Fibroblast of lung (primary cell): ENCODE results near the gene TLX1. TPM values are rescaled to one million over a fixed set of nuclear protein-coding genes. Genes with fewer than 3 reads are reported as not detected.

Source experiments
- DNase-seq, 2 donors: peaks; one replicate each; pipeline versions ENCODE4 v3.0.0 to v3.0.0-alpha.2; 2010; ENCODE audit warnings: low read depth in 2 of 2
- H2AFZ ChIP-seq: 2 replicates; pipeline ENCODE4 v1.5.1; 2012; ENCODE audit warnings: low read length, control low read depth, inconsistent platforms
- H3K27ac ChIP-seq: 2 replicates; pipeline ENCODE4 v1.5.1; 2011; ENCODE audit warnings: low read length, control low read depth; ENCODE audit not compliant: insufficient read depth
- H3K27me3 ChIP-seq: 2 replicates; pipeline ENCODE4 v1.5.1; 2011; ENCODE audit warnings: mild to moderate bottlenecking, low read length; ENCODE audit not compliant: control insufficient read depth, insufficient read depth
- H3K36me3 ChIP-seq: 2 replicates; pipeline ENCODE4 v1.5.1; 2011; ENCODE audit warnings: low read length; ENCODE audit not compliant: control insufficient read depth, insufficient read depth
- H3K4me1 ChIP-seq: 2 replicates; pipeline ENCODE4 v1.5.1; 2011; ENCODE audit warnings: low read length; ENCODE audit not compliant: control insufficient read depth, insufficient read depth; ENCODE audit errors: extremely low read depth
- H3K4me2 ChIP-seq: 2 replicates; pipeline ENCODE4 v1.5.1; 2011; ENCODE audit warnings: low read length, control low read depth; ENCODE audit not compliant: insufficient read depth; ENCODE audit errors: extremely low read depth
- H3K4me3 ChIP-seq, 4 experiments: fragments of 200-600 bp in 1 of 4; sonication (generic) in 1 of 4; replicated peaks in 1 of 4; 2 replicates each; pipeline ENCODE4 v1.5.1; 2011 to 2016; ENCODE audit warnings: low read length in 4 of 4, low read depth in 3 of 4, mild to moderate bottlenecking in 3 of 4, control low read depth in 2 of 4, inconsistent platforms in 1 of 4, mixed read lengths in 1 of 4; ENCODE audit not compliant: insufficient read depth in 1 of 4; ENCODE audit errors: control extremely low read depth in 1 of 4
- H3K79me2 ChIP-seq: 2 replicates; pipeline ENCODE4 v1.5.1; 2012; ENCODE audit warnings: mild to moderate bottlenecking, low read length, inconsistent platforms; ENCODE audit not compliant: control insufficient read depth, insufficient read depth
- H3K9ac ChIP-seq: 2 replicates; pipeline ENCODE4 v1.5.1; 2011; ENCODE audit warnings: mild to moderate bottlenecking, low read length, control low read depth; ENCODE audit not compliant: insufficient read depth
- H3K9me3 ChIP-seq: 2 replicates; pipeline ENCODE4 v1.5.1; 2012; ENCODE audit warnings: low read depth, low read length; ENCODE audit not compliant: control insufficient read depth, insufficient read depth
- H4K20me1 ChIP-seq: 2 replicates; pipeline ENCODE4 v1.5.1; 2011; ENCODE audit warnings: low read length; ENCODE audit not compliant: control insufficient read depth, insufficient read depth; ENCODE audit errors: extremely low read depth
- EZH2 ChIP-seq: IDR thresholded peaks from 2 replicates; pipeline ENCODE4 v1.5.1; 2012; ENCODE audit warnings: low read length, control low read depth, mild to moderate bottlenecking; ENCODE audit errors: missing control alignments
- polyA plus RNA-seq, 2 donors: library from polyadenylated mRNA; depleted of rRNA in 1 of 2; stranded (reverse) in 1 of 2; unstranded in 1 of 2; fragments of >200 nt; gene quantifications; 2 replicates each; pipeline ENCODE4 v1.2.1, GENCODE V29; 2011 to 2012; ENCODE audit warnings: missing spikeins in 1 of 2
- total RNA-seq: library from RNA; depleted of rRNA; stranded (reverse); fragments of >200 nt; gene quantifications from 2 replicates; pipeline ENCODE4 v1.2.1, GENCODE V29; 2014
- TF ChIP-seq, protein P1 (sequence below), 2 donors: IDR thresholded peaks in 1 of 2; conservative IDR thresholded peaks in 1 of 2; 1 replicate in 1 of 2; 2 replicates in 1 of 2; pipeline ENCODE4 v1.5.1; 2011 to 2012; ENCODE audit warnings: low read length in 2 of 2, control low read depth in 1 of 2, inconsistent platforms in 1 of 2, low read depth in 1 of 2, mild to moderate bottlenecking in 1 of 2

TLX1 gene
- total and polyA plus RNA-seq, 2 donors (not counting 1 experiment from before 2014, with no cell fraction given) = not detected

GRCh38 chr10:101110856-101111523, 20.1 kb upstream of the TLX1 start:
- peaks cover 18% of the 10 kb centered on the region for H3K27me3 ChIP-seq
- no peak for DNase-seq

DNA sequence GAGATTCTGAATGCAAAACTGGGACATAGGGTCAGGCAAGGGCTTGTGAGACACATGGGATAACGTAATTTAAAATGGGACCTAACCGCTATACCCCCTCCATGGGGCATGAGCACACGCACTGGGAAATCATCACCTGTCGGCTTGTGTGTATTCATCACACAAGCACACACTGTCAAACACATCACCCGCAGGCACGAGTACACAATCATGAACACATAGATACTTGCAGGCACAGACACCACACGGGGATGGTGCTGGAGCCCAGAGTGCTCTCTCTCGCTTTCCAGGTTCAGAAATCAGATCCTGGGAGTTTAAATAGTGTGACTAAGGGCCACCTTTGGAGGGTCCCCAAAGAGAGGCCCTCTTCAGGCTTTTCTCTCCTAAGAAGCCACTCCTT, 19.6 kb upstream of the TLX1 start:
- no peaks in the 10 kb centered on the region for H3K79me2 ChIP-seq
- TF ChIP-seq EZH2 = no peak
- TF ChIP-seq, protein P1, sequence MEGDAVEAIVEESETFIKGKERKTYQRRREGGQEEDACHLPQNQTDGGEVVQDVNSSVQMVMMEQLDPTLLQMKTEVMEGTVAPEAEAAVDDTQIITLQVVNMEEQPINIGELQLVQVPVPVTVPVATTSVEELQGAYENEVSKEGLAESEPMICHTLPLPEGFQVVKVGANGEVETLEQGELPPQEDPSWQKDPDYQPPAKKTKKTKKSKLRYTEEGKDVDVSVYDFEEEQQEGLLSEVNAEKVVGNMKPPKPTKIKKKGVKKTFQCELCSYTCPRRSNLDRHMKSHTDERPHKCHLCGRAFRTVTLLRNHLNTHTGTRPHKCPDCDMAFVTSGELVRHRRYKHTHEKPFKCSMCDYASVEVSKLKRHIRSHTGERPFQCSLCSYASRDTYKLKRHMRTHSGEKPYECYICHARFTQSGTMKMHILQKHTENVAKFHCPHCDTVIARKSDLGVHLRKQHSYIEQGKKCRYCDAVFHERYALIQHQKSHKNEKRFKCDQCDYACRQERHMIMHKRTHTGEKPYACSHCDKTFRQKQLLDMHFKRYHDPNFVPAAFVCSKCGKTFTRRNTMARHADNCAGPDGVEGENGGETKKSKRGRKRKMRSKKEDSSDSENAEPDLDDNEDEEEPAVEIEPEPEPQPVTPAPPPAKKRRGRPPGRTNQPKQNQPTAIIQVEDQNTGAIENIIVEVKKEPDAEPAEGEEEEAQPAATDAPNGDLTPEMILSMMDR (conservative IDR thresholded peaks at IDR 0.05 in 1 of 2, IDR thresholded peaks at IDR 0.05 in 1 of 2; ENCODE audit: low read depth in 1 of 2, low read length in 2 of 2) = no peak
- H3K4me2 ChIP-seq = no peak overlapping the region
- H3K4me1 ChIP-seq = no peaks in the 10 kb centered on the region
- H3K36me3 ChIP-seq = no peaks in the 10 kb centered on the region
- H3K27me3 ChIP-seq = peaks cover 18% of the 10 kb centered on the region
- H3K27ac ChIP-seq = no peak overlapping the region
- no peak for DNase-seq
- no peaks in the 10 kb centered on the region for H4K20me1 ChIP-seq
- H2AFZ ChIP-seq = no peak overlapping the region
- no peak overlapping the region for H3K4me3 ChIP-seq
- no peak overlapping the region for H3K9ac ChIP-seq
- H3K9me3 ChIP-seq = no peaks in the 10 kb centered on the region

More at GRCh38 chr10:101110856-101111523, 20.1 kb upstream of the TLX1 start:
- Histone ChIP-seq H3K36me3 (no peaks in the 10 kb centered on the region), H3K4me1 (no peaks in the 10 kb centered on the region), H3K27ac (no peak overlapping the region), H4K20me1 (no peaks in the 10 kb centered on the region), H3K9me3 (no peaks in the 10 kb centered on the region), H2AFZ (no peak overlapping the region), H3K4me3 (no peak overlapping the region), H3K9ac (no peak overlapping the region), H3K4me2 (no peak overlapping the region), H3K79me2 (no peaks in the 10 kb centered on the region)
- TF ChIP-seq EZH2 = no peak
- TF ChIP-seq, protein P1 (conservative IDR thresholded peaks at IDR 0.05 in 1 of 2, IDR thresholded peaks at IDR 0.05 in 1 of 2; ENCODE audit: low read depth in 1 of 2, low read length in 2 of 2) = no peak

DNA sequence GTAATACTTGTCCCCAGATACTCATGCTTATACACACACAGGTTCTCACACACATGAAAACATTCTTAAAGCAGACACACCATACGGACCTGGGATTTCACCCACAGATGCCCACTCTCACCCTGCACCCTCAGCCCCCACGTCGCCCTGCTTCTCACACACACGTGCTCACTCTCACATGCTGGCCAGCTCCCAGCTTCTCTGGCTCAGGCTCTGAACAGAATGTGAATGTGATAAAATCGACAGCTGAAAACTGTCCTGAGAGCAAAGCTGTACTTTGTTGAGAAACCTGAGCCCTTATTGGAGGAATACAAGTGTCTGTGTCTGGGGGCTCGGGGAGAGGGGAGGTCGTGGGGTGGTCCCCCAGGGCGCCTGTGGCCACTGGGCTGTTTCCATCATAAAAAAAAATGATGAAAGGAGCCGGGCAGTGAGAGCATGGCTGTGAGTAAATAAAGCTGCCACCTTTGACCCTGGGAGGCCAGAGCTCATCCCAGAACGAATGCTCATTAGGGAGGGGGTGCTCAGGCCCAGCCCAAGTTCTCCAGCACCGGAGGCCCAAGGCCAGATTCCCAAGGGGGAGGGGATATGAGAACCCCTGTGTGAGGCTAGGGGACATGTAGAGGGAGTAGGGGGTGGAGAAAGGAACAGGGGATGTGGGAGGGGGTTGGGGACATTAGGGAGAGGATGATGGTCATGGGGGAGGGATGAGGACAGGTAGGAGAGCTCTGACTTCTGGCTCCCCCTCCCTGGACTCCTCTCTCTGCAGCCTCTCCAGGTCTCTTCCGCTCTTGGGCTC, 18.1 kb upstream of the TLX1 start:
- Histone ChIP-seq H3K9ac (no peak overlapping the region), H2AFZ (no peak overlapping the region), H3K4me3 (no peak overlapping the region), H3K9me3 (no peaks in the 10 kb centered on the region), H4K20me1 (no peaks in the 10 kb centered on the region), H3K27ac (no peak overlapping the region), H3K4me2 (no peak overlapping the region), H3K79me2 (no peaks in the 10 kb centered on the region), H3K36me3 (no peaks in the 10 kb centered on the region), H3K27me3 (peaks cover 12% of the 10 kb centered on the region), H3K4me1 (no peaks in the 10 kb centered on the region)
- DNase-seq = no peak
- TF ChIP-seq, protein P1 (conservative IDR thresholded peaks at IDR 0.05 in 1 of 2, IDR thresholded peaks at IDR 0.05 in 1 of 2; ENCODE audit: low read depth in 1 of 2, low read length in 2 of 2) = no peak
- TF ChIP-seq EZH2 = no peak
